Prostate gland (tissue), 2 donors: ENCODE measurements around the gene HACL1. TPM values are rescaled to one million over a fixed set of nuclear protein-coding genes. Genes with fewer than 3 reads are reported as not detected.

ENCODE experiments used
- DNase-seq: peaks from one replicate; pipeline ENCODE4 v3.0.0-alpha.2; 2019; ENCODE audit warnings: low spot score
- H3K27ac ChIP-seq, 2 donors: fragments of 200-600 bp; sonication (generic); 2 replicates each; pipeline ENCODE4 v1.5.1; 2017 to 2019
- H3K27me3 ChIP-seq: fragments of 200-600 bp; sonication (generic); replicated peaks from 2 replicates; pipeline ENCODE4 v1.5.1; 2019; ENCODE audit not compliant: insufficient read depth
- H3K36me3 ChIP-seq, 2 donors: fragments of 200-600 bp; sonication (generic); 1 replicate in 1 of 2; 2 replicates in 1 of 2; pipeline versions ENCODE4 v1.5.1 to v1.8.1; 2017 to 2019
- H3K4me1 ChIP-seq: fragments of 200-600 bp; sonication (generic); replicated peaks from 2 replicates; pipeline ENCODE4 v1.5.1; 2019
- H3K4me3 ChIP-seq, 2 donors: fragments of 200-600 bp; sonication (generic); 2 replicates each; pipeline ENCODE4 v1.5.1; 2017 to 2019
- H3K9me3 ChIP-seq: fragments of 200-600 bp; sonication (generic); 2 replicates; pipeline ENCODE4 v1.5.1; 2017
- CTCF ChIP-seq, 4 experiments: fragments of 200-600 bp in 2 of 4; fragments of 450-650 bp in 2 of 4; sonication (generic) in 2 of 4; IDR thresholded peaks; 1 replicate in 3 of 4; 2 replicates in 1 of 4; pipeline ENCODE4 v1.5.1; 2016 to 2019; ENCODE audit warnings: antibody characterized with exemption in 4 of 4, mild to moderate bottlenecking in 2 of 4, moderate library complexity in 2 of 4
- POLR2A ChIP-seq: fragments of 450-650 bp; IDR thresholded peaks from one replicate; pipeline ENCODE4 v1.6.1; 2016; ENCODE audit warnings: antibody characterized with exemption, mild to moderate bottlenecking
- POLR2AphosphoS5 ChIP-seq: sonication (generic); formaldehyde crosslinking; IDR thresholded peaks from one replicate; pipeline ENCODE4 v1.6.1; 2017; ENCODE audit warnings: antibody characterized with exemption
- WGBS: methylation state at CpG from one replicate; pipeline ENCODE4 v1.1.5; 2018; 5-methylcytosine and 5-hydroxymethylcytosine counted together
- intact Hi-C: fragments of 100-400 bp; cut with DNase I; formaldehyde crosslinking; loops from one replicate; pipeline ENCODE4 v1.14.2; 2022
- total RNA-seq, 2 donors: library from RNA; depleted of rRNA; stranded (reverse); fragments of >200 nt; gene quantifications; one replicate each; pipeline ENCODE4 v1.1.0, GENCODE V29; 2016

Gene HACL1
- total RNA-seq, 2 donors from 2014 or later, result 27.9 to 30.6 TPM

DNA sequence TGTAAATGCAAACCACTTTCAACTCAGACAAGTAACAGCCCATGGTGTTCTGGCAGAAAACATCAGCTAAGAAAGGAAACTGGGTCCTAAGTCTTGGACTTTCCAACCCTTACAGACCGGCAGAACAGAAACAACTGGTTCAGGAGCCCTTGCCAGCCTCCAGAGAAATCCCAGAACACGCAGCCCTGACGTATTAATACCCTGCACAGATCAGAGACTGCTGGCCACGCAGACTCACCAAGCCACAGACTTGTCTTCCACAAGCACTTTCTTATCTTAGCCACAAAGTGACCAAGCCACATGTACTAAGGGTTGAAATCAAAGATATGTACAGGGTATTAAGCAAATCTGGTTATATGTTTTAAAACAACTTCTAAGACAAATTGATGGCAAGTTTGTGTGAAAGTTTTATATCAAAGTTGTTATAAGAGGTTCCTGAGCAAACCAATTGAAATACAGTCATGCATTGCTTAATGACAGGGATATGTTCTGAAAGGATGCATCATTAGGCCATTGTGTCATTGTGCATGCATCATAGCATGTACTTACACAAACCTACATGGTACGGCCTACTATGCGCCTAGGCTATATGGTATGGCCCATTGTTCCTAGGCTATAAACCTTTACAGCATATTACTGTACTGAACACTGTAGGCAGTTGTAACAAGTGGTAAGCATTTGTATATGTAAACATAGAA lies 37.0 kb upstream of the HACL1 start:
- Histone ChIP-seq H3K9me3 (no peaks in the 10 kb centered on the region), H3K27me3 (no peaks in the 10 kb centered on the region), H3K4me1 (peaks cover 10% of the 10 kb centered on the region), H3K4me3 (no peak overlapping the region), H3K27ac (no peak overlapping the region), H3K36me3 (no peaks in the 10 kb centered on the region)
- no peak for TF ChIP-seq POLR2AphosphoS5
- no peak for TF ChIP-seq POLR2A
- no peak for TF ChIP-seq CTCF (IDR thresholded peaks at IDR 0.05)
- no peak for DNase-seq
- WGBS, result 71% methylated on average over 6 of the region's 6 CpGs
- intact Hi-C loops, result loop anchor here (10.0 kb wide), 1 partner anchor 606 kb away; no protein-coding TSS in a partner anchor

GRCh38 chr3:15637131-15637951 lies 36.0 kb upstream of the HACL1 start:
- intact Hi-C loops, result loop anchor here (10.0 kb wide), 1 partner anchor 607 kb away; no protein-coding TSS in a partner anchor
- WGBS, result 70% methylated on average over 7 of the region's 7 CpGs
- DNase-seq, result no peak
- TF ChIP-seq CTCF (IDR thresholded peaks at IDR 0.05) (no peak), POLR2A (no peak), POLR2AphosphoS5 (no peak)
- Histone ChIP-seq H3K4me3 (no peak overlapping the region), H3K36me3 (no peaks in the 10 kb centered on the region), H3K9me3 (no peaks in the 10 kb centered on the region), H3K4me1 (peaks cover 14% of the 10 kb centered on the region), H3K27ac (no peak overlapping the region), H3K27me3 (no peaks in the 10 kb centered on the region)

DNA sequence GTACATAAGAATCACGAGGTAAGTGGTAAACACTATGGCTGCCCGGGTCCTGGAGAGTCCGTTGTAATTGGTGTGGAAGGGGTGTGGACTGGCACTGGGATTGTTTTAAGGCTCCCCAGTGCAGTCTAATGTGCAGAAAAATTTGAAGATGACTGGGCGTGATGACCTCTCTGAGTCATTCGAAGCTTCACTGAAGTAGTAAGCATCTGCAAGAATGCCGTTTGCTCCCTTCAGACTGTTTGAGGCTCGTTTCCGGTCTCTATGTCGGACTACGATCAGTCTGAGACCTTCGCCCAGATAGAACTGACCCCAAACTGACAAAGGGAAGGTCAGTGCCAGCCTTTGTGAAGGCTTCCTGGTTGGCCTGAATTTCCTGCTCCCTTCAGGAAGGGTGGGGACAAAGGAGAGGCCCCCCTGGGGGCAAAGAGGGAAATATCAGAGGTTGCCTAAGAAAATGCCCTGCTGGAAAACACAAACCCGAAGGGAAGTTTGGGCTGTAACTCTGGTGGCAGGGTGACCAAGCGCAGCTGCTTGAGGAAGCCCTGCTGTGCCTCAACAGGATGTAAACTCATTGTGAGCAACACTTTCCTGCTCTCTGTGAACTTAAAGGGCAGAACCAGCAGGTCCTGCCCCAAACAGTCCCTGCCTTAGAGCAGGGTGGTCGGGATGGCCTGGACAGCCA lies 34.8 kb upstream of the HACL1 start:
- no peaks in the 10 kb centered on the region for H3K27me3 ChIP-seq
- H3K27ac ChIP-seq, result peak overlapping the region; percentile 35 to 72
- H3K4me3 ChIP-seq, result no peak overlapping the region
- H3K36me3 ChIP-seq, result no peaks in the 10 kb centered on the region
- H3K9me3 ChIP-seq, result no peaks in the 10 kb centered on the region
- intact Hi-C loops, result loop anchor here (10.0 kb wide), 1 partner anchor 609 kb away; no protein-coding TSS in a partner anchor
- no peak for DNase-seq
- peaks cover 14% of the 10 kb centered on the region for H3K4me1 ChIP-seq
- TF ChIP-seq CTCF (IDR thresholded peaks at IDR 0.05) (no peak), POLR2A (no peak), POLR2AphosphoS5 (no peak)
- 68% methylated on average over 14 of the region's 14 CpGs for WGBS

DNA sequence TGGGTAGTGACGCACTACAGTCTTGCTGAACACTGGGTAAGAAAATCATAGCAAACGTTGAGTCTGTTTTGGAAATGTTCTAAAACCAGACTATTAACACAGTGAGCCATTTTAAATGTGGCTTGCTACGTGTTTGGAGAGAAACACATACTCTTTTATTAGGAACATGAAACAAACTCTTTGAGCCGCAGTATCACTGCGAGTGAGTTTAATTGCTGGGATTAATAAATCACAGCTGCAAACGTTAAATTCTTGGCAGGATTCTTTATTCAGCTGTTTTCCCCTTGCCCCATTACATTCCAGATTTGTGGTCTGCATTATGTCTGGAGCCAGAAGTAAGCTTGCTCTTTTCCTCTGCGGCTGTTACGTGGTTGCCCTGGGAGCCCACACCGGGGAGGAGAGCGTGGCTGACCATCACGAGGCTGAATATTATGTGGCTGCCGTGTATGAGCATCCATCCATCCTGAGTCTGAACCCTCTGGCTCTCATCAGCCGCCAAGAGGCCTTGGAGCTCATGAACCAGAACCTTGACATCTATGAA lies 33.8 kb upstream of the HACL1 start:
- Histone ChIP-seq H3K9me3 (no peaks in the 10 kb centered on the region), H3K27ac (peak overlapping the region; percentile 35 to 72), H3K4me3 (no peak overlapping the region), H3K36me3 (no peaks in the 10 kb centered on the region), H3K27me3 (no peaks in the 10 kb centered on the region), H3K4me1 (peaks cover 14% of the 10 kb centered on the region)
- intact Hi-C loops, result loop anchor here (10.0 kb wide), 1 partner anchor 610 kb away; no protein-coding TSS in a partner anchor
- DNase-seq, result no peak
- TF ChIP-seq POLR2AphosphoS5 (peak; percentile 78), CTCF (IDR thresholded peaks at IDR 0.05) (no peak), POLR2A (no peak)
- WGBS, result 12% methylated on average over 13 of the region's 13 CpGs
